DOHH2 (cell line): ENCODE results near the gene TPCN2.
A peak's percentile ranks its signal among the peaks of the same experiment; 100 is the strongest.

Experiments used
- H3F3A ChIP-seq: fragments of 200-600 bp; sonication (generic), shearing (Covaris generic); 2 replicates; pipeline ENCODE4 v1.6.0; 2016; ENCODE audit warnings: antibody characterized with exemption, mild to moderate bottlenecking; ENCODE audit not compliant: control insufficient read depth, insufficient read depth
- H3K27ac ChIP-seq: fragments of 200-600 bp; sonication (generic); 2 replicates; pipeline ENCODE4 v1.5.1; 2014; ENCODE audit warnings: low read depth, mild to moderate bottlenecking, low read length, moderate library complexity
- H3K27me3 ChIP-seq: fragments of 200-600 bp; sonication (generic); 2 replicates; pipeline ENCODE4 v1.6.1; 2014; ENCODE audit warnings: mild to moderate bottlenecking, low read length, mixed read lengths; ENCODE audit not compliant: control insufficient read depth
- H3K36me3 ChIP-seq: fragments of 200-600 bp; sonication (generic); 2 replicates; pipeline ENCODE4 v1.6.1; 2014; ENCODE audit warnings: mild to moderate bottlenecking, low read length, moderate library complexity, mixed read lengths; ENCODE audit not compliant: control insufficient read depth
- H3K4me1 ChIP-seq: fragments of 200-600 bp; sonication (generic); 2 replicates; pipeline ENCODE4 v1.6.1; 2014; ENCODE audit warnings: mild to moderate bottlenecking, low read length, mixed read lengths; ENCODE audit not compliant: control insufficient read depth
- H3K4me2 ChIP-seq: fragments of 200-600 bp; sonication (generic); 2 replicates; pipeline ENCODE4 v1.6.0; 2014; ENCODE audit warnings: mild to moderate bottlenecking, low read length, moderate library complexity
- H3K4me3 ChIP-seq: fragments of 200-600 bp; sonication (generic); 2 replicates; pipeline ENCODE4 v1.5.1; 2014; ENCODE audit warnings: mild to moderate bottlenecking, low read length, mixed read lengths
- H3K79me2 ChIP-seq: fragments of 200-600 bp; sonication (generic); 2 replicates; pipeline ENCODE4 v1.6.1; 2014; ENCODE audit warnings: mild to moderate bottlenecking, low read length, mixed read lengths; ENCODE audit not compliant: control insufficient read depth
- H3K9me2 ChIP-seq: fragments of 200-600 bp; sonication (generic); replicated peaks from 2 replicates; pipeline ENCODE4 v1.6.1; 2014; ENCODE audit warnings: mild to moderate bottlenecking, low read length, mixed read lengths; ENCODE audit not compliant: control insufficient read depth
- H3K9me3 ChIP-seq: fragments of 200-600 bp; sonication (generic); 2 replicates; pipeline ENCODE4 v1.6.1; 2014; ENCODE audit warnings: antibody characterized with exemption, low read length, mixed read lengths; ENCODE audit not compliant: control insufficient read depth, insufficient read depth
- H4K20me1 ChIP-seq: fragments of 200-600 bp; sonication (generic); 2 replicates; pipeline ENCODE4 v1.6.0; 2014; ENCODE audit warnings: low read depth, mild to moderate bottlenecking, antibody characterized with exemption, low read length, moderate library complexity; ENCODE audit not compliant: control insufficient read depth, insufficient read depth
- CTCF ChIP-seq: fragments of 200-600 bp; sonication (generic); IDR thresholded peaks from one replicate; pipeline ENCODE4 v1.5.1; 2014; ENCODE audit warnings: antibody characterized with exemption, mild to moderate bottlenecking, low read depth, low read length; ENCODE audit not compliant: poor library complexity, severe bottlenecking
- EZH2phosphoT487 ChIP-seq: fragments of 200-600 bp; sonication (generic); IDR thresholded peaks from 2 replicates; pipeline ENCODE4 v1.6.1; 2017; ENCODE audit warnings: borderline replicate concordance, mild to moderate bottlenecking, antibody characterized with exemption, low read length, moderate library complexity, mixed read lengths

The TPCN2 gene

GRCh38 chr11:69055212-69055586 is 6.5 kb downstream of the TPCN2 start:
- peaks cover 26% of the 10 kb centered on the region for H3K36me3 ChIP-seq
- TF ChIP-seq EZH2phosphoT487 (no peak), CTCF (no peak)
- H3K9me2 ChIP-seq, result no peaks in the 10 kb centered on the region
- H4K20me1 ChIP-seq, result peaks cover 3% of the 10 kb centered on the region; the same call in 1 of the 2 replicates
- no peaks in the 10 kb centered on the region for H3K9me3 ChIP-seq
- peak overlapping the region; percentile 58 for H3K4me2 ChIP-seq
- peaks cover 55% of the 10 kb centered on the region for H3K79me2 ChIP-seq
- no peaks in the 10 kb centered on the region for H3K27me3 ChIP-seq
- H3K4me3 ChIP-seq, result peak overlapping the region; percentile 33; the same call in 1 of the 2 replicates
- H3K27ac ChIP-seq, result peak overlapping the region; percentile 72
- H3F3A ChIP-seq, result no peaks in the 10 kb centered on the region; the same call in 1 of the 2 replicates
- peaks cover 68% of the 10 kb centered on the region for H3K4me1 ChIP-seq

- Histone ChIP-seq H3K9me3 (no peaks in the 10 kb centered on the region), H3K4me3 (peak overlapping the region; percentile 33), H3K27me3 (no peaks in the 10 kb centered on the region), H3K9me2 (no peaks in the 10 kb centered on the region), H3K4me1 (peaks cover 62% of the 10 kb centered on the region), H3F3A (no peaks in the 10 kb centered on the region; the same call in 1 of the 2 replicates), H4K20me1 (peaks cover 3% of the 10 kb centered on the region; the same call in 1 of the 2 replicates), H3K4me2 (peak overlapping the region; percentile 58), H3K27ac (peak overlapping the region; percentile 72), H3K36me3 (peaks cover 26% of the 10 kb centered on the region), H3K79me2 (peaks cover 49% of the 10 kb centered on the region)
- TF ChIP-seq CTCF, result no peak
- TF ChIP-seq EZH2phosphoT487, result no peak
Observed at GRCh38 chr11:69055598-69056516, 7.1 kb downstream of the TPCN2 start.

- Histone ChIP-seq H3K9me2 (no peaks in the 10 kb centered on the region), H3K4me3 (no peak overlapping the region), H3K36me3 (peaks cover 26% of the 10 kb centered on the region), H3K79me2 (peaks cover 36% of the 10 kb centered on the region), H3K9me3 (no peaks in the 10 kb centered on the region), H3K4me2 (no peak overlapping the region), H4K20me1 (peaks cover 3% of the 10 kb centered on the region; the same call in 1 of the 2 replicates), H3K27me3 (no peaks in the 10 kb centered on the region), H3K27ac (no peak overlapping the region), H3F3A (no peaks in the 10 kb centered on the region; the same call in 1 of the 2 replicates), H3K4me1 (peaks cover 48% of the 10 kb centered on the region)
- TF ChIP-seq CTCF (no peak), EZH2phosphoT487 (no peak)
Observed at GRCh38 chr11:69057236-69057635, 8.5 kb downstream of the TPCN2 start.
